ENCODE results near the gene CCDC88C. TPM values are rescaled to one million over a fixed set of nuclear protein-coding genes. Genes with fewer than 3 reads are reported as not detected.
A peak's percentile ranks its signal among the peaks of the same experiment; 100 is the strongest.

The CCDC88C gene
- total RNA-seq, 2 experiments from 2014 or later, result 137 to 253 TPM

DNA sequence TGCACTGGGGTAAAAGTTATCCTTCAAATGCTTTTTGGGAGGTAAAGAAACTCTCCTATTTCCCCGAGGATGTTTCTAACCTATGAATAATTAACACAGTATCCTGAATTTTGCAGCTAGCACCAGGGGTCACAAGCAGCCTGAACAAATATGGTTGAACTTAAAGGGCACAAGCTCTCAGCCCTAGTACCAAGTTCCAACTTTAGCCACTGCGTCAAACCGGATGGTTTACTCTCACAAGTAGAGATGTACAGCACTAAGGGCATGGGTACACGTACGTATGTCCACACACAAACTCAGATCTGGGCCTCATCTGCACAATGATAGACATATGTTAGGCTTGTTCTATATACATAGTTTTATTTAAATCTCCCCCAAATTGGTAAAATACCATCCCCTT lies 4.7 kb downstream of the CCDC88C start:
- peak overlapping the region; percentile 99 for H3K4me2 ChIP-seq (ENCODE audit: low read length)
- intact Hi-C loops (cut with micrococcal nuclease; ENCODE audit: unreplicated experiment), result no loop called here
- H4K20me1 ChIP-seq (ENCODE audit: insufficient read depth, low read length), result peaks cover 47% of the 10 kb centered on the region

GRCh38 chr14:91410771-91411536 lies 6.7 kb downstream of the CCDC88C start:
- no peaks in the 10 kb centered on the region for H3K9me3 ChIP-seq (ENCODE audit: low read length)
- H3K79me2 ChIP-seq (ENCODE audit: insufficient read depth, low read depth, low read length), result peaks cover 100% of the 10 kb centered on the region
- no TSS peak for BruUV-seq (replicated peaks)
- intact Hi-C loops (cut with micrococcal nuclease; ENCODE audit: unreplicated experiment), result no loop called here
- H4K20me1 ChIP-seq (ENCODE audit: insufficient read depth, low read length), result peaks cover 64% of the 10 kb centered on the region
- peaks cover 100% of the 10 kb centered on the region for H3K36me3 ChIP-seq (ENCODE audit: insufficient read depth, low read length)
- no peak overlapping the region for H2AFZ ChIP-seq (ENCODE audit: low read length)
- ChIA-PET CTCF (ENCODE audit: unreplicated experiment) (interaction anchor here (1.1 kb wide), 1 partner anchor 13 kb away, joined by 5 read pairs; no protein-coding TSS in a partner anchor), POLR2A (interaction anchor here (0.7 to 12.4 kb wide), 7 partner anchors 10 to 98 kb away, joined by 3 to 196 read pairs (median 3); no protein-coding TSS in a partner anchor)
- TF ChIP-seq EZH2phosphoT487 (IDR thresholded peaks at IDR 0.05; ENCODE audit: borderline replicate concordance, low read depth, low read length), result no peak
- TF ChIP-seq, protein P1, sequence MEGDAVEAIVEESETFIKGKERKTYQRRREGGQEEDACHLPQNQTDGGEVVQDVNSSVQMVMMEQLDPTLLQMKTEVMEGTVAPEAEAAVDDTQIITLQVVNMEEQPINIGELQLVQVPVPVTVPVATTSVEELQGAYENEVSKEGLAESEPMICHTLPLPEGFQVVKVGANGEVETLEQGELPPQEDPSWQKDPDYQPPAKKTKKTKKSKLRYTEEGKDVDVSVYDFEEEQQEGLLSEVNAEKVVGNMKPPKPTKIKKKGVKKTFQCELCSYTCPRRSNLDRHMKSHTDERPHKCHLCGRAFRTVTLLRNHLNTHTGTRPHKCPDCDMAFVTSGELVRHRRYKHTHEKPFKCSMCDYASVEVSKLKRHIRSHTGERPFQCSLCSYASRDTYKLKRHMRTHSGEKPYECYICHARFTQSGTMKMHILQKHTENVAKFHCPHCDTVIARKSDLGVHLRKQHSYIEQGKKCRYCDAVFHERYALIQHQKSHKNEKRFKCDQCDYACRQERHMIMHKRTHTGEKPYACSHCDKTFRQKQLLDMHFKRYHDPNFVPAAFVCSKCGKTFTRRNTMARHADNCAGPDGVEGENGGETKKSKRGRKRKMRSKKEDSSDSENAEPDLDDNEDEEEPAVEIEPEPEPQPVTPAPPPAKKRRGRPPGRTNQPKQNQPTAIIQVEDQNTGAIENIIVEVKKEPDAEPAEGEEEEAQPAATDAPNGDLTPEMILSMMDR (conservative IDR thresholded peaks at IDR 0.05; ENCODE audit: low read length), result no peak
- peak overlapping the region; percentile 89 for H3K4me3 ChIP-seq (ENCODE audit: low read depth, low read length, poor library complexity, severe bottlenecking)
- peak overlapping the region; percentile 50 for H3K27ac ChIP-seq (ENCODE audit: low read depth, low read length, poor library complexity, severe bottlenecking)
- H3K4me2 ChIP-seq (ENCODE audit: low read length), result peak overlapping the region; percentile 99
- peak; percentile 61 for DNase-seq (ENCODE audit: low spot score)
- peaks cover 87% of the 10 kb centered on the region for H3K4me1 ChIP-seq (ENCODE audit: insufficient read depth, low read length, poor library complexity, severe bottlenecking)
- no peaks in the 10 kb centered on the region for H3K9me2 ChIP-seq (ENCODE audit: insufficient read depth, low read length)

More for the DNA sequence above, 4.7 kb downstream of the CCDC88C start:
- peak overlapping the region; percentile 94 for H3K27ac ChIP-seq (ENCODE audit: low read depth, low read length, poor library complexity, severe bottlenecking)
- ChIA-PET CTCF (ENCODE audit: unreplicated experiment) (interaction anchor here (0.8 to 3.7 kb wide), 3 partner anchors 9 to 90 kb away, joined by 3 to 15 read pairs (median 4); no protein-coding TSS in a partner anchor), POLR2A (interaction anchor here (1.1 to 12.4 kb wide), 7 partner anchors 12 to 164 kb away, joined by 3 to 196 read pairs (median 5); no protein-coding TSS in a partner anchor)
- no peak overlapping the region for H2AFZ ChIP-seq (ENCODE audit: low read length)
- peaks cover 68% of the 10 kb centered on the region for H3K4me1 ChIP-seq (ENCODE audit: insufficient read depth, low read length, poor library complexity, severe bottlenecking)
- peaks cover 91% of the 10 kb centered on the region for H3K79me2 ChIP-seq (ENCODE audit: insufficient read depth, low read depth, low read length)
- H3K9me3 ChIP-seq (ENCODE audit: low read length), result no peaks in the 10 kb centered on the region
- DNase-seq (ENCODE audit: low spot score), result no peak
- H3K4me3 ChIP-seq (ENCODE audit: low read depth, low read length, poor library complexity, severe bottlenecking), result peak overlapping the region; percentile 89
- H3K36me3 ChIP-seq (ENCODE audit: insufficient read depth, low read length), result peaks cover 90% of the 10 kb centered on the region
- TF ChIP-seq EZH2phosphoT487 (IDR thresholded peaks at IDR 0.05; ENCODE audit: borderline replicate concordance, low read depth, low read length), result no peak
- TF ChIP-seq, protein P1 (conservative IDR thresholded peaks at IDR 0.05; ENCODE audit: low read length), result no peak
- BruUV-seq (replicated peaks), result no TSS peak
- H3K9me2 ChIP-seq (ENCODE audit: insufficient read depth, low read length), result no peaks in the 10 kb centered on the region

All from OCI-LY7 (cell line).